SK-N-SH (cell line): Measurements from ENCODE around the gene BTBD6.

Experiments used
- CTCF ChIP-seq: fragments of 200-600 bp; sonication (generic); IDR thresholded peaks from 2 replicates; pipeline ENCODE4 v1.6.1; 2017; ENCODE audit warnings: antibody characterized with exemption, mild to moderate bottlenecking, moderate library complexity
- ELF1 ChIP-seq: IDR thresholded peaks from 2 replicates; pipeline ENCODE4 v1.4.0; 2012
- EZH2phosphoT487 ChIP-seq: fragments of 200-600 bp; sonication (generic); IDR thresholded peaks from 2 replicates; pipeline ENCODE4 v1.6.1; 2017; ENCODE audit warnings: low read depth, mixed run types, mild to moderate bottlenecking, antibody characterized with exemption, moderate library complexity, borderline replicate concordance
- FOXM1 ChIP-seq: IDR thresholded peaks from 2 replicates; pipeline ENCODE4 v1.4.0; 2012; ENCODE audit warnings: low read depth, mild to moderate bottlenecking
- GABPA ChIP-seq: IDR thresholded peaks from 2 replicates; pipeline ENCODE4 v1.4.0; 2012; ENCODE audit warnings: low read depth, mild to moderate bottlenecking
- MAX ChIP-seq: IDR thresholded peaks from 2 replicates; pipeline ENCODE4 v1.4.0; 2012; ENCODE audit warnings: low read depth
- NRF1 ChIP-seq: IDR thresholded peaks from 2 replicates; pipeline ENCODE4 v1.6.1; 2012; ENCODE audit warnings: low read depth, mild to moderate bottlenecking, low read length
- POLR2AphosphoS5 ChIP-seq: IDR thresholded peaks from 2 replicates; pipeline ENCODE4 v1.6.1; 2012; ENCODE audit warnings: low read depth, low read length
- TCF12 ChIP-seq: IDR thresholded peaks from 2 replicates; pipeline ENCODE4 v1.4.0; 2012
- ZBTB33 ChIP-seq: IDR thresholded peaks from 2 replicates; pipeline ENCODE4 v1.4.0; 2012; ENCODE audit warnings: low read depth, borderline replicate concordance
- TF ChIP-seq, protein P1 (sequence below): fragments of 150-350 bp; IDR thresholded peaks from 2 replicates; pipeline ENCODE4 v1.6.1; 2017; ENCODE audit warnings: antibody characterized with exemption, low read length, low read depth, borderline replicate concordance

GRCh38 chr14:105273062-105273461 lies 24.7 kb downstream of the BTBD6 start:
- TF ChIP-seq CTCF: no peak
- no peak for TF ChIP-seq TCF12
- TF ChIP-seq, protein P1, sequence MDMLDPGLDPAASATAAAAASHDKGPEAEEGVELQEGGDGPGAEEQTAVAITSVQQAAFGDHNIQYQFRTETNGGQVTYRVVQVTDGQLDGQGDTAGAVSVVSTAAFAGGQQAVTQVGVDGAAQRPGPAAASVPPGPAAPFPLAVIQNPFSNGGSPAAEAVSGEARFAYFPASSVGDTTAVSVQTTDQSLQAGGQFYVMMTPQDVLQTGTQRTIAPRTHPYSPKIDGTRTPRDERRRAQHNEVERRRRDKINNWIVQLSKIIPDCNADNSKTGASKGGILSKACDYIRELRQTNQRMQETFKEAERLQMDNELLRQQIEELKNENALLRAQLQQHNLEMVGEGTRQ: no peak
- no peak for TF ChIP-seq NRF1
- no peak for TF ChIP-seq FOXM1
- TF ChIP-seq MAX: no peak
- no peak for TF ChIP-seq POLR2AphosphoS5
- no peak for TF ChIP-seq EZH2phosphoT487
- no peak for TF ChIP-seq GABPA
- TF ChIP-seq ELF1: no peak
- no peak for TF ChIP-seq ZBTB33
